Gastroesophageal sphincter (tissue), 4 donors: Measurements from ENCODE around the gene THRAP3. TPM values are rescaled to one million over a fixed set of nuclear protein-coding genes. Genes with fewer than 3 reads are reported as not detected.

ENCODE experiments used
- ATAC-seq: fragments of 150-250 bp; one replicate; pipeline ENCODE4 v1.9.1; 2016; ENCODE audit warnings: mild to moderate bottlenecking, moderate library complexity
- H3K27ac ChIP-seq, 4 donors: fragments of 200-600 bp; sonication (generic) in 3 of 4; 1 replicate in 3 of 4; 2 replicates in 1 of 4; pipeline ENCODE4 v1.5.1; 2016 to 2019
- H3K27me3 ChIP-seq: fragments of 200-600 bp; sonication (generic); one replicate; pipeline ENCODE4 v1.5.1; 2019
- H3K36me3 ChIP-seq, 2 donors: fragments of 200-600 bp; sonication (generic); one replicate each; pipeline ENCODE4 v1.5.1; 2019; ENCODE audit warnings: control low read depth in 1 of 2
- H3K4me1 ChIP-seq, 3 donors: fragments of 200-600 bp; sonication (generic); 1 replicate in 2 of 3; 2 replicates in 1 of 3; pipeline ENCODE4 v1.5.1; 2016 to 2019; ENCODE audit warnings: control low read depth in 2 of 3
- H3K4me3 ChIP-seq, 2 donors: fragments of 200-600 bp; sonication (generic); one replicate each; pipeline ENCODE4 v1.5.1; 2019; ENCODE audit warnings: mild to moderate bottlenecking in 1 of 2, moderate library complexity in 1 of 2
- H3K9me3 ChIP-seq, 3 donors: fragments of 200-600 bp; sonication (generic); one replicate each; pipeline ENCODE4 v1.5.1; 2017 to 2019; ENCODE audit warnings: control low read depth in 2 of 3
- CTCF ChIP-seq, 4 experiments: fragments of 200-600 bp in 2 of 4; fragments of 450-650 bp in 2 of 4; sonication (generic) in 1 of 4; IDR thresholded peaks; one replicate each; pipeline ENCODE4 v1.5.1; 2017 to 2019; ENCODE audit warnings: antibody characterized with exemption in 4 of 4, mild to moderate bottlenecking in 2 of 4, moderate library complexity in 2 of 4
- EP300 ChIP-seq: sonication (generic); formaldehyde crosslinking; IDR thresholded peaks from one replicate; pipeline ENCODE4 v1.6.1; 2017; ENCODE audit warnings: antibody characterized with exemption, mild to moderate bottlenecking
- POLR2A ChIP-seq, 2 donors: fragments of 450-650 bp; IDR thresholded peaks; one replicate each; pipeline ENCODE4 v1.6.1; 2017; ENCODE audit warnings: antibody characterized with exemption in 2 of 2, mild to moderate bottlenecking in 2 of 2, moderate library complexity in 1 of 2
- POLR2AphosphoS5 ChIP-seq: sonication (generic); formaldehyde crosslinking; IDR thresholded peaks from one replicate; pipeline ENCODE4 v1.6.1; 2017; ENCODE audit warnings: antibody characterized with exemption
- WGBS, 2 donors: methylation state at CpG; one replicate each; pipeline ENCODE4 v1.1.5; 2018; ENCODE audit warnings: low coverage in 1 of 2; 5-methylcytosine and 5-hydroxymethylcytosine counted together
- total RNA-seq, 4 donors: library from RNA; depleted of rRNA; stranded (reverse); fragments of >200 nt; gene quantifications; one replicate each; pipeline ENCODE4 v1.1.0, GENCODE V29; 2016

The THRAP3 gene
- total RNA-seq, 4 donors from 2014 or later, result 100 to 123 (median 114) TPM

GRCh38 chr1:36203554-36204346 lies 20.5 kb upstream of the THRAP3 start:
- Histone ChIP-seq H3K4me3 (no peak overlapping the region), H3K4me1 (peaks cover 0 to 78% (median 26%) of the 10 kb centered on the region in 3 donors), H3K36me3 (no peaks in the 10 kb centered on the region), H3K27me3 (no peaks in the 10 kb centered on the region), H3K9me3 (no peaks in the 10 kb centered on the region), H3K27ac (peak overlapping the region; percentile 27 to 88 (median 82))
- WGBS, 2 donors, result 19% methylated on average over 7 of the region's 10 CpGs; no CpG with 5 or more reads in 1 of the 2 donors
- TF ChIP-seq CTCF (IDR thresholded peaks at IDR 0.05), result no peak
- no peak for TF ChIP-seq POLR2A (IDR thresholded peaks at IDR 0.05)
- peak; percentile 85 for TF ChIP-seq POLR2AphosphoS5
- TF ChIP-seq EP300, result no peak
- ATAC-seq, result peak; percentile 52

DNA sequence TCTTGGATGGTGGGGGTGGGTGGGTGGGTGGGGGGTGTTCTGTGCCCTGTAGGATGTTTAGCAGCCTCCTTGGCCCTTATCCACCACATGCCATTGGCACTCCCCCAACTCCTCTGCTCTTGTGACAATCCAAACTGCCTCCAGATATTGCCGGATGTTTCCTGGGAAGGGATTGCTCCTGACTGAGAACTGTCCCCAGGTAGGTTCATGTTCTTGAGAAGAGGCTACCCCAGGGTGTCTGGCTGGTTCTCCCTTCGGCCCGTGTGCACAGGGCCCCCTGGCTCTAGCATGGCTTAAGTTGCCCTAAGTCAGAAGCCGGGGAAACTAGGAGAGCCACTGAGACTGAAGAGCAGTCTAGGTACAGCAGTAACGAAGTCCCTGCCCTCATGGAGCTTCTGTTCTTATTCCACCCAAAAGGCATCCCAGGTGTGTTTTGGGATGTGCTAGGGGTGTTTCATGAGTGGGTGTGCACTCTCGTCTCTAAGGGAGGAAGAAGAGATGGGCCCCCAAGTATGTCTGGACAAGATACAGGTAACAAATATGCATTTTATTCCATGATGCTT lies 19.8 kb upstream of the THRAP3 start:
- TF ChIP-seq POLR2AphosphoS5 (peak; percentile 12), POLR2A (IDR thresholded peaks at IDR 0.05) (no peak)
- H3K27ac ChIP-seq, result peak overlapping the region; percentile 27 to 88 (median 82)
- WGBS, 2 donors, result 42% methylated on average over 2 of the region's 6 CpGs; no CpG with 5 or more reads in 1 of the 2 donors
- H3K36me3 ChIP-seq, result no peaks in the 10 kb centered on the region
- peaks cover 0 to 78% (median 26%) of the 10 kb centered on the region in 3 donors for H3K4me1 ChIP-seq
- no peak overlapping the region for H3K4me3 ChIP-seq
- peak; percentile 2 for ATAC-seq
- no peaks in the 10 kb centered on the region for H3K9me3 ChIP-seq
- H3K27me3 ChIP-seq, result no peaks in the 10 kb centered on the region

- H3K4me1 ChIP-seq, result peaks cover 0 to 59% (median 22%) of the 10 kb centered on the region in 3 donors
- H3K27ac ChIP-seq, result peak overlapping the region in 1 of 4 donors; percentile 67
- H3K27me3 ChIP-seq, result no peaks in the 10 kb centered on the region
- no peak for TF ChIP-seq POLR2A (IDR thresholded peaks at IDR 0.05)
- no peak for TF ChIP-seq EP300
- TF ChIP-seq POLR2AphosphoS5, result no peak
- TF ChIP-seq CTCF (IDR thresholded peaks at IDR 0.05), result no peak
- WGBS, 2 donors, result 78% methylated on average over 3 of the region's 3 CpGs; no CpG with 5 or more reads in 1 of the 2 donors
- H3K4me3 ChIP-seq, result no peak overlapping the region
- ATAC-seq, result no peak
- no peaks in the 10 kb centered on the region for H3K9me3 ChIP-seq
- no peaks in the 10 kb centered on the region for H3K36me3 ChIP-seq
These were observed 17.9 kb upstream of the THRAP3 start for GRCh38 chr1:36206323-36206858.

- Histone ChIP-seq H3K4me3 (no peak overlapping the region), H3K9me3 (no peaks in the 10 kb centered on the region), H3K4me1 (peaks cover 0 to 55% (median 22%) of the 10 kb centered on the region in 3 donors), H3K36me3 (no peaks in the 10 kb centered on the region), H3K27ac (peak overlapping the region in 3 of 4 donors; percentile 54 to 67 (median 66)), H3K27me3 (no peaks in the 10 kb centered on the region)
- 7% methylated on average over 6 of the region's 6 CpGs; no CpG with 5 or more reads in 1 of the 2 donors for WGBS, 2 donors
- TF ChIP-seq POLR2A (IDR thresholded peaks at IDR 0.05) (no peak), CTCF (IDR thresholded peaks at IDR 0.05) (no peak), POLR2AphosphoS5 (peak; percentile 24)
- peak; percentile 73 for ATAC-seq
These were observed 16.9 kb upstream of the THRAP3 start for GRCh38 chr1:36207339-36207738.

- TF ChIP-seq POLR2A (IDR thresholded peaks at IDR 0.05), result no peak
- TF ChIP-seq CTCF (IDR thresholded peaks at IDR 0.05), result no peak
- peak; percentile 13 for TF ChIP-seq POLR2AphosphoS5
- Histone ChIP-seq H3K27me3 (no peaks in the 10 kb centered on the region), H3K36me3 (no peaks in the 10 kb centered on the region), H3K27ac (peak overlapping the region in 1 of 4 donors; percentile 31), H3K4me3 (no peak overlapping the region), H3K4me1 (peaks cover 0 to 42% (median 14%) of the 10 kb centered on the region in 3 donors), H3K9me3 (no peaks in the 10 kb centered on the region)
- peak; percentile 77 for ATAC-seq
- 47 to 84% methylated on average over 2 to 5 of the region's 6 CpGs for WGBS, 2 donors
These were observed 15.1 kb upstream of the THRAP3 start for GRCh38 chr1:36208978-36209703.
